Lower leg skin (tissue), 4 donors: Measurements from ENCODE around the gene SLC1A7. TPM values are rescaled to one million over a fixed set of nuclear protein-coding genes. Genes with fewer than 3 reads are reported as not detected.

Source experiments
- DNase-seq, 2 donors: peaks; one replicate each; pipeline ENCODE4 v3.0.0-alpha.2; 2019; ENCODE audit warnings: low spot score in 2 of 2
- H3K4me3 ChIP-seq: fragments of 200-600 bp; sonication (generic); 2 replicates; pipeline ENCODE4 v1.5.1; 2017; ENCODE audit warnings: mild to moderate bottlenecking, low read depth; ENCODE audit not compliant: poor library complexity, severe bottlenecking
- POLR2A ChIP-seq, 2 donors: fragments of 450-650 bp; IDR thresholded peaks; one replicate each; pipeline ENCODE4 v1.6.1; 2016 to 2017; ENCODE audit warnings: antibody characterized with exemption in 2 of 2, mild to moderate bottlenecking in 1 of 2, moderate library complexity in 1 of 2
- WGBS, 2 donors: methylation state at CpG; one replicate each; pipeline ENCODE4 v1.1.5; 2018; 5-methylcytosine and 5-hydroxymethylcytosine counted together
- intact Hi-C: fragments of 100-400 bp; cut with DNase I; formaldehyde crosslinking; loops from one replicate; pipeline ENCODE4 v1.15.0; 2023; ENCODE audit warnings: low total_unique reads
- total RNA-seq, 4 donors: library from RNA; depleted of rRNA; stranded (reverse); fragments of >200 nt; gene quantifications; one replicate each; pipeline ENCODE4 v1.1.0, GENCODE V29; 2016
- TF ChIP-seq, protein P1 (sequence below), 3 donors: fragments of 450-650 bp; IDR thresholded peaks; one replicate each; pipeline ENCODE4 v1.5.1; 2016; ENCODE audit warnings: antibody characterized with exemption in 3 of 3, mild to moderate bottlenecking in 3 of 3, moderate library complexity in 2 of 3

The SLC1A7 gene
- total RNA-seq, 4 donors from 2014 or later: not detected

DNA sequence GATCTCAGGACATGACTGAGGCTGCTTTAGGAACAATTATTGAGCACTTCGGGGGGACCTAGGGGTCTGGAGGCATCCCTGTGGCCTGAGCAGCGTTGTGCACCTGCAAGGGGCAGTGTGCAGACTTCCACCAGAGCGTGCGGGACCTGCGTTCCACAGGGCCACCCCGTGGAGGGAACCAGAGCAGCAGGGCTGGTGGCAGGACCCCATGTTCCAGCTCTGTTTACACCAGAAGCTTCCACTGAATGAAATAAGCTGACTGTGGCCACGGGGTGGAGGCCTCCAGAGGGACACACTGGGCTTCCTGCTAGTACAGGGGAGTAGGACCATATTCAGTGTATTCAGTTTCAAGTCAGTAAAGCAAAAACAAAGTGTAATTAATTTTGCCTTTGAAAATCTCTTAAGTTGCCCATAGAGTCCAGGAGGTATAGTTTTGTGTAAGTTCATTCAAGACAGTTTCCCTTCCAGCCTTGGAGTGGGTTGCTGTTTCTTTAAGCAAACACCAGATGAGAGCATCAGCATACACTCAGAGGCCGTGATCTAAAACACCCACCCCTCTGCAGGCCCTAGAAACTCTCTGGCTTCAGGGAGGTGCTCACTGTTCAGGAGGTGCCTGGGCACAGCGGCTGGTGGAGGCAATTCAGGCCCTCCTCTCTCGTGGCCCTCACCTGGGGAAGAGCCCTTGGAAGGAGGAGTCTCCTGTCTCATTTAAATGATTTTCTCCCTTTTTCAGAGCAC lies 16.6 kb downstream of the SLC1A7 start:
- no peak for DNase-seq
- intact Hi-C loops: no loop called here
- H3K4me3 ChIP-seq: no peak overlapping the region
- WGBS, 2 donors: 64 to 73% methylated on average over 10 of the region's 10 CpGs
- TF ChIP-seq, protein P1, sequence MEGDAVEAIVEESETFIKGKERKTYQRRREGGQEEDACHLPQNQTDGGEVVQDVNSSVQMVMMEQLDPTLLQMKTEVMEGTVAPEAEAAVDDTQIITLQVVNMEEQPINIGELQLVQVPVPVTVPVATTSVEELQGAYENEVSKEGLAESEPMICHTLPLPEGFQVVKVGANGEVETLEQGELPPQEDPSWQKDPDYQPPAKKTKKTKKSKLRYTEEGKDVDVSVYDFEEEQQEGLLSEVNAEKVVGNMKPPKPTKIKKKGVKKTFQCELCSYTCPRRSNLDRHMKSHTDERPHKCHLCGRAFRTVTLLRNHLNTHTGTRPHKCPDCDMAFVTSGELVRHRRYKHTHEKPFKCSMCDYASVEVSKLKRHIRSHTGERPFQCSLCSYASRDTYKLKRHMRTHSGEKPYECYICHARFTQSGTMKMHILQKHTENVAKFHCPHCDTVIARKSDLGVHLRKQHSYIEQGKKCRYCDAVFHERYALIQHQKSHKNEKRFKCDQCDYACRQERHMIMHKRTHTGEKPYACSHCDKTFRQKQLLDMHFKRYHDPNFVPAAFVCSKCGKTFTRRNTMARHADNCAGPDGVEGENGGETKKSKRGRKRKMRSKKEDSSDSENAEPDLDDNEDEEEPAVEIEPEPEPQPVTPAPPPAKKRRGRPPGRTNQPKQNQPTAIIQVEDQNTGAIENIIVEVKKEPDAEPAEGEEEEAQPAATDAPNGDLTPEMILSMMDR (IDR thresholded peaks at IDR 0.05): no peak
- no peak for TF ChIP-seq POLR2A (IDR thresholded peaks at IDR 0.05)

DNA sequence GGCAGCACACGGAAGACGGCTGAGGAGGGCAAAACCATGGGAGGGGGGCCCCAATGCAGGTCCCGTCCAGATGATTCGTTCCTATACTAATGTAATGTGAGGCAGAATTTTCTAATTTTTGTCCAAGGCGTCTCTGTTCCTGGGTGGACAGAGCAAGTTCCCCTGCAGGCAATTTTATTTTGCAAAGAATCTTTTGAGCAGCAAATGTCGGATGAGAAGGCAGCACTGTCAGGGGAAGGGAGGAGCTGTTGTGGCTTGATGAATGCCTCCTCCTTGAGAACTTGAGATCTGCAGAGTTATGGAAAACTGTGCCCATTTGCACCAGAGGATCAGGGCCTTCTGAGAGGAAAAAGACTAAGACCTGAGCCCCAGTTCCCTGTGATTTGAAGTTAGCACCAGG lies 17.3 kb downstream of the SLC1A7 start:
- DNase-seq: no peak
- no peak overlapping the region for H3K4me3 ChIP-seq
- TF ChIP-seq POLR2A (IDR thresholded peaks at IDR 0.05): no peak
- TF ChIP-seq, protein P1 (IDR thresholded peaks at IDR 0.05): no peak
- intact Hi-C loops: no loop called here
- 52 to 71% methylated on average over 6 of the region's 6 CpGs for WGBS, 2 donors

DNA sequence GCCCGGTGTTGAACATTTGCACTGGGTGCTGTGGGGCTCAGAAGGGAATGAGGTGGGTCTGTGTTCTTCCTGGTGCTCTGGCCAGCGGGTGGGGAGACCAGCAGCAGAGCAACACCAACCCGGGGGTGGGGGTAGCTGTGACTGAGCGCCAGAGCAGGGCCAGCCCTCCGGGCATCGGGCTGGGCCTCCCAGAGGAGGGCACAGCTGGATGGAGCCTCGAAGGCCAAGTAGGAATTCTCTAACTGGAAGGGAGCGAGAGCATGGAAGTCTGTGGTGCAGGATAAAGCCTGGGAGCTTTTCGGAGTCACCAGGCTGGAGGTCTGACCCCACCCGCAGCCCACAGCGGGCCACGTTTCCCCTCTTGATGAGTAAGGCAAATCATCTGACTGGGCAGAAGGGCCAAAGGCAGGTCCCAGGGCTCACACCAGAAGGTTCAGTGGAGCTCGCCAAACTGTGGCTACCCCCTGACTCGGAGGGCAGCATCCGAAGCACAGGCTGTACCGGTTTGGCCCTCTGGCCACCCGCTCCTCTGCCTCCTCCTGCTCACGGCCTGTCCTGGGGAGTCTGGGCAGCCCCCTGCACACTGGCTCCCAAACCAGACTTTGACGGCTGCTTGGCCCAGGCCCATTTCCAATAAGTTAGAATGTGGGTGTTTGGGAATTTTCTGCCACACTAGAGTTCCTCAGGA lies 18.8 kb downstream of the SLC1A7 start:
- peak; percentile 71 to 94 for DNase-seq
- WGBS, 2 donors: 63 to 74% methylated on average over 17 to 19 of the region's 19 CpGs
- H3K4me3 ChIP-seq: no peak overlapping the region
- TF ChIP-seq POLR2A (IDR thresholded peaks at IDR 0.05): no peak
- TF ChIP-seq, protein P1 (IDR thresholded peaks at IDR 0.05): no peak
- intact Hi-C loops: no loop called here

DNA sequence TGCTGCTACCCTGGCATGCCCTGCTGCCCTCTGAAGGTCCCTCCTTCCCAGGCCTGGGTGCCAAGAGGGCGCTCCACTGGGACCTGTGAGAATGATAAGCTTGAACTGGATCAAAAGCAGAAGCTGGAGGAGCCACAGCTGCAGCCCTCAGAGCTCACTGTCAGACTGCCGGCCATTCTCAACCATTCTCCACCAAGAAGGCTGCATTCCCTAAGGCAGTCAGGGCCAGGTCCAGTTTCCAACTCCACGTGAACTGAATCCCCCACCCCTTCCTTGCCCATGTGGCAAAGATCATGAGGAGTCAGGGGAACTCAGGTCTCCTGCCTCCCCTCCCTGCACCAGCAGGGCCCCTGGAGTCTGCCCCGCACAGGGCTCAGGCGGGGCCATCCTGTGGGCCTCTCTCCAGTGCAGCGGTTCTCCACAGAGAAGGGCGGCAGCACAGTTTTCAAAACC lies 19.5 kb downstream of the SLC1A7 start:
- WGBS, 2 donors: 34 to 61% methylated on average over 5 to 6 of the region's 7 CpGs
- DNase-seq: no peak
- TF ChIP-seq, protein P1 (IDR thresholded peaks at IDR 0.05): no peak
- no peak for TF ChIP-seq POLR2A (IDR thresholded peaks at IDR 0.05)
- intact Hi-C loops: no loop called here
- H3K4me3 ChIP-seq: no peak overlapping the region

DNA sequence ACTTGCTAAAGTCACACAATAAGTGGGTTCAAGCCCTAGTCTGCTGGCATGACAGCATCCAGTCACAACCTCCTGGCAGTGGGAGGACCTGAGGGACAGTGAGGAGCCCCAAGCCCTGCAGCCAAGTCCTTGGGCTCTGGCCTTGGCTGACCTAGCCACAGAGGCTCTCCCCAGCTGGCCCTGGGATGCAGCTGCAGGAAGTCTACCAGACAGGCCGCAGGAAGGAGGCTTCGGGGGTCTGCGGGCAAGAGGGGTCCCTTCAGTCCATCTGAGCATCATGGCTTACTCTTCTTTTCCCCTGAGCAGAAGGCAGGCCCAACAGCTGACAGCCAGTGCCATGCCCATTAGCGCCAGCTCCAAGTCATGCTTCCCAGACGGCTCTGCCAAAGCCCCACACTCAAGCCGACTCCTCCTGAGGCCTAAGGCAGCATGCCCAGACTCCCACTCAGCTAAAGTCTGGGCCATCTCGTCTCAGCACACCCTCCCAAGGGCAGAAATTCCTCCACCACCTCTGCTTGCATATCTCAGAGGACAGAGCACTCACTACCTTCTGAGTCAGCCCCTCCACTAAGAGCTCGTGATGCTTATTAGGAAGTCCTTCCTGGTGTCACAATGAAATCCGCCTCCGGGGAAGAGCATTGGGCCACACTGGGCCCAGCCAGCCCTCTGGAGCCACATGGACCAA lies 20.1 kb downstream of the SLC1A7 start:
- DNase-seq: peak in 1 of 2 donors; percentile 82
- 52 to 55% methylated on average over 7 to 10 of the region's 10 CpGs for WGBS, 2 donors
- intact Hi-C loops: no loop called here
- no peak for TF ChIP-seq POLR2A (IDR thresholded peaks at IDR 0.05)
- no peak overlapping the region for H3K4me3 ChIP-seq
